ENCODE data around the gene PPP2R5B. TPM values are rescaled to one million over a fixed set of nuclear protein-coding genes. Genes with fewer than 3 reads are reported as not detected.

PPP2R5B gene
- total RNA-seq, 1 experiment from 2014 or later = 14.0 TPM

GRCh38 chr11:64929625-64930024 is 5.1 kb downstream of the PPP2R5B start:
- Histone ChIP-seq H3K27ac (ENCODE audit: low read length) (no peak overlapping the region), H3K4me3 (ENCODE audit: low read depth in 2 of 2, low read length in 2 of 2) (no peak overlapping the region), H3K36me3 (ENCODE audit: control insufficient read depth, insufficient read depth, low read length) (no peaks in the 10 kb centered on the region; the same call in 1 of the 2 replicates), H3K4me1 (ENCODE audit: control insufficient read depth, insufficient read depth, low read length) (peaks cover 5% of the 10 kb centered on the region; the same call in 1 of the 2 replicates), H3K9me3 (ENCODE audit: control insufficient read depth, insufficient read depth, low read depth, low read length) (no peaks in the 10 kb centered on the region), H3K27me3 (ENCODE audit: control insufficient read depth, insufficient read depth, low read length) (no peaks in the 10 kb centered on the region)
- ChIA-PET CTCF (no interaction called here), POLR2A (no interaction called here)
- no peak for DNase-seq (ENCODE audit: low read depth, low spot score)
- no TSS peak for BruUV-seq (replicated peaks)
- intact Hi-C loops (cut with micrococcal nuclease; ENCODE audit: unreplicated experiment) = no loop called here
- in situ Hi-C loops (cut with HindIII; ENCODE audit: low pct_unique_long_range_greater_than_20kb, low sequenced_read_pairs) = no loop called here
- no peak for ATAC-seq
- TF ChIP-seq SIN3A (IDR thresholded peaks at IDR 0.05; ENCODE audit: borderline replicate concordance, insufficient read depth, low read depth, low read length) = no peak
- no peak for TF ChIP-seq REST (IDR thresholded peaks at IDR 0.05; ENCODE audit: insufficient read depth in 1 of 2, low read depth in 2 of 2, low read length in 1 of 2)
- no peak for TF ChIP-seq TCF7L2 (IDR thresholded peaks at IDR 0.05; ENCODE audit: low read depth, low read length)
- no peak for TF ChIP-seq CTCF (IDR thresholded peaks at IDR 0.05)
- no peak for TF ChIP-seq POLR2AphosphoS5 (IDR thresholded peaks at IDR 0.05; ENCODE audit: low read depth, low read length)

- Histone ChIP-seq H3K36me3 (ENCODE audit: control insufficient read depth, insufficient read depth, low read length) (no peaks in the 10 kb centered on the region), H3K9me3 (ENCODE audit: control insufficient read depth, insufficient read depth, low read depth, low read length) (no peaks in the 10 kb centered on the region), H3K27me3 (ENCODE audit: control insufficient read depth, insufficient read depth, low read length) (no peaks in the 10 kb centered on the region), H3K4me1 (ENCODE audit: control insufficient read depth, insufficient read depth, low read length) (peaks cover 1% of the 10 kb centered on the region; the same call in 1 of the 2 replicates), H3K4me3 (ENCODE audit: low read depth in 2 of 2, low read length in 2 of 2) (no peak overlapping the region), H3K27ac (ENCODE audit: low read length) (no peak overlapping the region)
- CTCF ChIA-PET = no interaction called here
- TF ChIP-seq POLR2AphosphoS5 (IDR thresholded peaks at IDR 0.05; ENCODE audit: low read depth, low read length) = no peak
- no peak for TF ChIP-seq TCF7L2 (IDR thresholded peaks at IDR 0.05; ENCODE audit: low read depth, low read length)
- TF ChIP-seq REST (IDR thresholded peaks at IDR 0.05; ENCODE audit: insufficient read depth in 1 of 2, low read depth in 2 of 2, low read length in 1 of 2) = no peak
- TF ChIP-seq CTCF (IDR thresholded peaks at IDR 0.05) = no peak
- TF ChIP-seq SIN3A (IDR thresholded peaks at IDR 0.05; ENCODE audit: borderline replicate concordance, insufficient read depth, low read depth, low read length) = no peak
- intact Hi-C loops (cut with micrococcal nuclease; ENCODE audit: unreplicated experiment) = no loop called here
- POLR2A ChIA-PET = no interaction called here
- ATAC-seq (no peak), DNase-seq (ENCODE audit: low read depth, low spot score) (no peak)
- no TSS peak for BruUV-seq (replicated peaks)
- in situ Hi-C loops (cut with HindIII; ENCODE audit: low pct_unique_long_range_greater_than_20kb, low sequenced_read_pairs) = no loop called here
Observed at GRCh38 chr11:64930340-64930739, 5.9 kb downstream of the PPP2R5B start.

Data from Panc1 (cell line).